ENCODE results near the gene PPM1H.

- TF ChIP-seq POLR2A (IDR thresholded peaks at IDR 0.05; ENCODE audit: low read length) (no peak), GATA1 (IDR thresholded peaks at IDR 0.05; ENCODE audit: low read depth, low read length) (no peak)
These were observed 18.1 kb downstream of the PPM1H start for GRCh38 chr12:62916632-62917425.
